Suppressor macrophage (primary cell): Measurements from ENCODE around the gene SERPINA3.

Source experiments
- DNase-seq, 4 experiments: peaks; one replicate each; pipeline ENCODE4 v3.0.0-alpha.2; 2020 to 2022

The SERPINA3 gene

GRCh38 chr14:94613720-94614644, 1.8 kb downstream of the SERPINA3 start:
- DNase-seq, result no peak

DNA sequence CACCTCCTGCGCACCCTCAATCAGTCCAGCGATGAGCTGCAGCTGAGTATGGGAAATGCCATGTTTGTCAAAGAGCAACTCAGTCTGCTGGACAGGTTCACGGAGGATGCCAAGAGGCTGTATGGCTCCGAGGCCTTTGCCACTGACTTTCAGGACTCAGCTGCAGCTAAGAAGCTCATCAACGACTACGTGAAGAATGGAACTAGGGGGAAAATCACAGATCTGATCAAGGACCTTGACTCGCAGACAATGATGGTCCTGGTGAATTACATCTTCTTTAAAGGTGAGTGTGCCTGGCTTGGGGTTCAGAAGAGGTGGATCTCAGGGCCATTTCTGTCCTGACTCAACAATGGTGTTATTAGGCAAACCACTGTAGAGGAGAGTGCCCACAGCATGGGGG, 2.6 kb downstream of the SERPINA3 start:
- DNase-seq, result no peak

DNA sequence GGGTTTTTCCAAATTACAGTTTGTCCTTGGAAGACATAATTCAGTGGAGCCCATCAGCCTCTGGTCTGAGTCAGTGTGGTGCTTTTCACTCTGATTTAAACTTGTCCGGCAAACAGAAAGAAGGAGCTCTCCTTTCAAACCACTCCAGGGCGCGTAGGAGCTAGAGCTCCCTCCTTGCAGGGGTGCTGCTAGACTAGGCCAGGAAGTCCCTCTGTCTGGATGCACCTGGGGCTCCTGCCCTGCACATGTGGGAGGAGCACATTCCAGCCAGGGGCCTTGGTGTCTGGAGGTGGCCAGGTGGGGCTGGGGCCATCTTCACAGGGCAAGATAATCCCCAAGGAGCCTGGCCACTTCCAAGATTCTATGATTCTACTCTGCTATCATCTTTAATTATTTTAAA, 3.1 kb downstream of the SERPINA3 start:
- DNase-seq, result no peak

GRCh38 chr14:94615823-94616570, 3.8 kb downstream of the SERPINA3 start:
- no peak for DNase-seq

DNA sequence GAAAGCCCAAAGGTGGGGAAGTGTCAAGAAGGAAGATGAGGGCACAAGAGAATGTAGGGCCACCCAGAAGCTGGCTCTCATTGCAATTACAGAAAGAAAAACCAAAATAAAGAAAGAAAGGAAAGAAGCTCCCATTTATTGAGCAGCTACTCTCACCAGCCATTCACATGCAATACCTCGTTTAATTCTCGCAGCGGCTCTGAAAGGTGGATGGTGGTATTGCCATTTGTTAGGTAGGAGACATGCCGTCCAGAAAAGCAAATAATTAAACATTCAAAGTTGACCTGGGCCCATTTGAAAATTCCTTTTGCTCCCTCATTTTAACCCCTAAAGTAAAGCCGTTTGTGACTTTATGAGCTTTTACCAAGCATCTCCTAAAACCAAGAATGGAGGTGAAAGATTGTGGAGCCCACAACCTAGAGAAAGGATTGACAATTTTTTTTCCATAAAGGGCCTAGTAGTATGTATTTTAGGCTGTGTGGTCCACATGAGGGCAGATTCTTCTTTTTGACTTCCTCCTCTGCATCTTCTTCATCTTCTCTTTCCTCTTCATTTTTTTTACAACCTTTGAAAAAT, 5.3 kb downstream of the SERPINA3 start:
- DNase-seq, result no peak

- DNase-seq, result no peak
Measured at GRCh38 chr14:94617988-94618822, 6.0 kb downstream of the SERPINA3 start.

- no peak for DNase-seq
Measured at GRCh38 chr14:94619297-94619696, 7.1 kb downstream of the SERPINA3 start.

DNA sequence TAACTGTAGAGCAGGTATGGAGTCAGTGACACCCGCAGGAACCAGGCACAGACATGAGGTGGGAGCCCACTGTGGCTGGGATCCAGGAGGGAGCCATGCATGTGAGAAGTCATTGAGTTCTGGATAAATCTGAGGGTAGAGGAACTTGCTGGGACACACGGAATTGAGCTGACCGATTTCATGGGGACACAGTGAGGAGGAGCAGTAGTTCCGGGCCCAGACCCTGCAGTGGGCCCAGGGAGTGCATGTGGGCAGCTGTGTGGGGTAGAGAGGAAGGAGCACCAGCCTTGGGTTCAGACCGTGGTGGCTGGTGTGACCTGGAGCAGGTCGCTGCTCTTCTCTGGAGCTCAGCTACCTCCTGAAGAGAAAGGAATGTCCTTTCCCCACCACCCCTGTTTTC, 8.4 kb downstream of the SERPINA3 start:
- DNase-seq, result no peak

- no peak for DNase-seq
Measured at GRCh38 chr14:94621358-94622134, 9.4 kb downstream of the SERPINA3 start.

- no peak for DNase-seq
Measured at GRCh38 chr14:94622653-94623421, 10.6 kb downstream of the SERPINA3 start.

GRCh38 chr14:94623422-94623809, 11.2 kb downstream of the SERPINA3 start:
- no peak for DNase-seq

DNA sequence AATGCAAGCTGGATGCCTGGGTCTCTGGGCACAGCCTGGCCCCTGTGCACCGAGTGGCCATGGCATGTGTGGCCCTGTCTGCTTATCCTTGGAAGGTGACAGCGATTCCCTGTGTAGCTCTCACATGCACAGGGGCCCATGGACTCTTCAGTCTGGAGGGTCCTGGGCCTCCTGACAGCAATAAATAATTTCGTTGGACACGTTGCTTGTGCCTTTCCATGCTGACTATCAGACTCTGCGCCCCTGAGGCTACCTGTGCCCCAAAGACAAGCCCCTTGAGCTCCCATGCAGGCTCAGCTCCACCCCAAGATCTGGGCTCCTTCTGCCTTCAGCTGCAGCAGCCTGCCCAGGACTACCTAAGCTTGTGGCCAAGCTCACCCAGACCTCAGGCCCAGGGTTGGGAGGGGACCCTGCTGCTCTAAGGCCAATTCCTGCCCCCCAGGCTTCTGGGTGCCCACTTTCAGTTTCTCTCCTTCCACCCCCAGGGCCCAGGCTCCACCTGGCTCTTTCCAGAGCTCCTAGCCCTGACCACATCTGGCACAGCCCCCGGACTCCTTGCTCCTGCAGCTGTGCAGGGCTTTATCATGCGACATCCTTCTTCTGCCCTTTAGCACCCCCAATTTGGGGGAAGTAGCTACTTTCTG, 11.8 kb downstream of the SERPINA3 start:
- DNase-seq, result no peak

DNA sequence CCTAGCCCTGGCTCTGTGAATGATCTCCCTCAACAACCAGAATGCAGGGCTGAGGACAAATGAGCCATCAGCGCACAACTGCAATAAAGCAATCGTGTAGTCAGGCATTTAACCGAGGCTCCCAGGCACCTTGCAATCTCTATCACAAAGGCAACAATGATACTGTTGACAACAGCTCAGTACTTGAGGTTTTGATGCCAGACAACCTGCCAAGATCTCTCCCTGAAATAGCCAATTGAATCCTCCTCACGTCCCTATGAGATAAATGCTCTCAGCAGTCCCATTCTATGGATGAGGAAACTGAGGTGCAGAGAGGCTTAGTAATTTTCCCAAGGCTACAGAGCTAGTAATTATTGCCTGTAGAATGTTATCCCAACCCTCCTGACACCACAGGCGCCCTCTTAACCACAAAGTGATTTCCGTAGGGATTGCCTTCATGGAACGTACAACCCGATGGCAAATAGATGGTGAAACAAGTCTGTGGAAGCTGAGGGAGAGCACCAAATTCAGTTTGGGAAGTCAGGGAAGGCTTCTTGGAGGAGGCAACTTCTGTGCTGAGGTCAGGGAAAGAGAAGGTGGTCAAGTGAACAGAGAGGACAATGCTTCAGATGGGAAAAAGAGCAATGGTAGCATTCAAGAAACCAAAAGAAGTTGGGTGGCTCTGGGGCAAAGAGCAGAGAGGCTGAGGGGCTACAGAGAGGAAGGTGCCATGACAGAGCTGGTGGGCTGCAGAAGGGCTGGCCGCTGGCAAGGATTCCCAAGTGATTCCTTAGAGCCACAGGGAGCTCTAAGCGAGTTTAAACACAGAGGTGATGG, 12.6 kb downstream of the SERPINA3 start:
- no peak for DNase-seq

DNA sequence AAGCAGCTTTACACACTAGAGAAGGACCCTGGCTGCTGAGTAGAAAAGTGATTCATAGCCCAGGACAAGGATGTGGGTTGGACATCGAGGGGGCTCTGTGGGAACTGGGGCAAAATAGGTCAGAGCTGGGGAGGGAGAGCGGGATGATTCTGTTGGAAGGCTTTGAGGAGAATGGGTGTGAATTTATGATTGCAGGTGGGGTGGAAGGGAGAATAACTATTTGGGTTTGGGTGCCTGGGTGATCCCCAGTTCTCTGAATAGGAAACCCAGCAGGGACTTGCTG, 13.1 kb downstream of the SERPINA3 start:
- no peak for DNase-seq

GRCh38 chr14:94628578-94628977, 16.4 kb downstream of the SERPINA3 start:
- no peak for DNase-seq

DNA sequence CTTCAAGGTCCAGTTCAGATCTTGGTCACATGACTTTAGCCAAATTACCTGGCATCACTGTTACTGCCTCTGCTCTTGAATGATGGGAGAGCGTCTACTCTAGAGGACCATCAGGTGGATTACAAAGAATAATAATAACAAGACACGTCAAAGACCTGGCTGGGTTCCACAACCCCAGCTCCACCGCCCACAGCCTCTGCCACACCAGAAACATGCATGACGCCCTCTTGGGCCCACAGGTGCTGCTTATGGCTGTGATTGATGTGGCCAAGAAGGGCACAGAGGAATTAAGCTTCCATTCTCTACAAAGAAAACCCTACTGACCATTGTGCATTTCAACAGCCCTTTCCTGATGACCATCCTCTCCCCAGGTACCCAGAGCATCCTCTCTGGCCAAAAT, 18.2 kb downstream of the SERPINA3 start:
- no peak for DNase-seq

DNA sequence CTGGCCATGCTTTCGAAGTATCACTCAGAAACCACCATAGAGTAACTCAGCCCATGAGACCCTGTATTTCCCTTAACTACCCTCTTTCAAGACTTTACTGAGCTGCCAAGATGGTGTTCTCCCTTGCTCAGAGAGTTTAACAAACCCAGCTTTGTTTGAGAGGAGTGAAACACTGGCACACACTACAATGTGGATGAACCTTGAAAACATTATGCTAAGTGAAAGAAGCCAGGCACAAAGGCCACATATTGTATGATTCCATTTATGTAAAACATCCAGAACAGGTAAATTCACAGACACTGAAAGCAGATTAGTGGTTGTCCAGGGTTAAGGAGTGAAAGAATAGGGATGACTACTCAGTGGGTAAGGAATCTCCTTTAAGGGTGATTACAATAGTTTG, 18.9 kb downstream of the SERPINA3 start:
- no peak for DNase-seq

- DNase-seq, result no peak
Measured at GRCh38 chr14:94631536-94632304, 19.5 kb downstream of the SERPINA3 start.

- DNase-seq, result no peak
Measured at GRCh38 chr14:94632305-94632590, 20.1 kb downstream of the SERPINA3 start.
